ENCODE data around the gene EPS15.
"Not testable (repeated sequence)": the region's sequence is repeated elsewhere in the genome, so short reads cannot be mapped to it uniquely, and the experiment has no call there.

EPS15 gene

DNA sequence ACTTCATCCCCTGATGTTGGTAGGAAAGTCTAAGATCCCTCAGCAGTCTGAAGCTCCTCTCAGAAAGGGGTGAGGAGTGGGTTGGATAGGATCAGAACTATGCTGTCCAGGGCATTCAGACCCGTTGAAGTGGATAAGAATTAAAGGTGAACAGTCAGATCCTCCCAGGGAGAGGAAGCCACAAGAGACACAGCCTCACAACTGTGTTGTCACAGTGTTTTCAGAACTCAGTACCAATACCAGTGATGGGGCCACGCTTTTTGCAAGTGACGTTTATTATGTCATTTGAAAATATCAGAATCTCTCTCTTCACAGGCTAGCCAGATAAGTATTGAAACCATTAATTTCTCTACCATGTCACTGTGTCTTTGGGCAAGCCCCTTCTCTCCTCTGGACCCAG, 15.4 kb upstream of the EPS15 start:
- no peak for DNase-seq (ENCODE audit: low read depth in 2 of 2)
- H3K4me3 ChIP-seq (replicated peaks in 1 of 2; ENCODE audit: low read depth in 2 of 2, low read length in 2 of 2): no peak overlapping the region
- TF ChIP-seq CTCF (IDR thresholded peaks at IDR 0.05; ENCODE audit: low read depth, low read length): no peak

GRCh38 chr1:51532853-51533252, 13.8 kb upstream of the EPS15 start:
- DNase-seq (ENCODE audit: low read depth in 2 of 2): no peak
- H3K4me3 ChIP-seq (replicated peaks in 1 of 2; ENCODE audit: low read depth in 2 of 2, low read length in 2 of 2): no peak overlapping the region
- no peak for TF ChIP-seq CTCF (IDR thresholded peaks at IDR 0.05; ENCODE audit: low read depth, low read length)

DNA sequence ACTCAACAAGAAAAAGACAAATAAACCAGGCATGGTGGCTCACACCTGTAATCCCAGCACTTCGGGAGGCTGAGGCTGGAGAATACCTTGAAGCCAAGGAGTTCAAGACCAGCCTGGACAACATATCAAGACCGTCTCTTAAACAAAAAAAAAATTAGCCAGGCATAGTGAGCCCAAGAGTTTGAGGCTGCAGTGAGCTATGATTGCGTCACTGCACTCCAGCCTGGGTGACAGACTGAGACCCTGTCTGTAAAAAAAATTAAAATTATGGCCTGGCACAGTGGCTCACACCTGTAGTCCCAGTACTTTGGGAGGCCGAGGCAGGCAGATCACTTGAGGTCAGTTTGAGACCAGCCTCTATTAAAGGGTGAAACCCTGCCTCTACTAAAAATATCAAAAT, 11.4 kb upstream of the EPS15 start:
- not testable (repeated sequence) for H3K4me3 ChIP-seq (replicated peaks in 1 of 2; ENCODE audit: low read depth in 2 of 2, low read length in 2 of 2); DNase-seq (ENCODE audit: low read depth in 2 of 2)

DNA sequence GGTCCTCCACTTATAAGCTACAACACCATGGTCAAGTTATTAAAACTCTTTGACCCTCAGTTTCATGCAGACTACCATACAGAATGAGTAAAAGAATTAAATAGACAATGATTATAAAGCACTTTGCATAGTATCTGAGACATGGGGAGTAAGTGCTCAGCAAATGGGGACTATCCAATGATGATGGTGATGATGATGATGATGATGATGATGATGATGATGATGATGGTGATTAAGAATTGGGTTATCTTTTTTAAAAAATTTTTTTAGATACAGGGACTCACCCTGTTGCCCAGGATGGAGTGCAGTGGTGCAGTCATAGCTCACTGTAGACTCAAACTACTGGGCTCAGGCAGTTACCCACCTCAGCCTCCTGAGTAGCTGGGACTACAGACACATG, 8.1 kb upstream of the EPS15 start:
- H3K4me3 ChIP-seq (replicated peaks in 1 of 2; ENCODE audit: low read depth in 2 of 2, low read length in 2 of 2): no peak overlapping the region
- TF ChIP-seq CTCF (IDR thresholded peaks at IDR 0.05; ENCODE audit: low read depth, low read length): no peak
- no peak for DNase-seq (ENCODE audit: low read depth in 2 of 2)

DNA sequence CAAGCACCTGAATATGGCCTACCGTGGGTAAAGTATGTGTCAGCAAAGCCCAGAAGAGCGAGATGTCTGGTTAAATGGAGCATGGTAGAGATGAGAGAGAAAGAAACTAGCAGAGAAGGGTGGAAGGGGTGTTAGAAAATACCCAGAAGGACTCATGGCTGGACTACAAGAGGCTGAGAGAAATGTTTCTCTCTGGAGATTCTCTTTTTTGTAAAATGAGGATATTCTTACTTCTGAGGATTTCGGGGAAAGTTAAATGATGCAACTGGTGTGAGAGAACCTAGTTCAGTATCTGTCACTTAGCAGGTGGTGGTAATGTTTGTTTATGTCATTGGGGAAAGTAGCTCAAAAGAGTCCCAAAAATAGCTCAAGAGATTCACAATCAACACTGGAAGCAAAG, 7.2 kb upstream of the EPS15 start:
- TF ChIP-seq CTCF (IDR thresholded peaks at IDR 0.05; ENCODE audit: low read depth, low read length): no peak
- no peak overlapping the region for H3K4me3 ChIP-seq (replicated peaks in 1 of 2; ENCODE audit: low read depth in 2 of 2, low read length in 2 of 2)
- no peak for DNase-seq (ENCODE audit: low read depth in 2 of 2)

GRCh38 chr1:51525295-51525694, 6.2 kb upstream of the EPS15 start:
- no peak overlapping the region for H3K4me3 ChIP-seq (replicated peaks in 1 of 2; ENCODE audit: low read depth in 2 of 2, low read length in 2 of 2)
- no peak for DNase-seq (ENCODE audit: low read depth in 2 of 2)
- no peak for TF ChIP-seq CTCF (IDR thresholded peaks at IDR 0.05; ENCODE audit: low read depth, low read length)

DNA sequence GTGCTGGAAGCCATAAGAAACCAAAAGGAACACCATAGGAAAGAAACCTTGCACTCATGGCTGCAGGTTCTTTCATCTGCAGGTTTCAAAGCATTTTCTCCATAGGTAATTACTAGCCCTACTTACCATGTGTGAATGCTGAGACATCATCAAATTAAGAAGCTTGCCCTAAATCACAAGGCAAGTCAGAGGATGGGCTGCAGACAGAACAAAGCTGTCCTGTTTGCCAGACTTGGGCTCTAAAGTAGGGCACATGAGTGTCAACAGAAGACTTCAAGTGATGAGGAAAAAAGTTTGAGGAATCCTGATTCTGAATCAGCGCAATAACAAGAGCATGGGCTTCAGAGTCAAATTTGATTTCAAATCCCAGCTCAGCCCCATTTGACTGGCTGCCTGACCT, 5.8 kb upstream of the EPS15 start:
- H3K4me3 ChIP-seq (replicated peaks in 1 of 2; ENCODE audit: low read depth in 2 of 2, low read length in 2 of 2): no peak overlapping the region
- TF ChIP-seq CTCF (IDR thresholded peaks at IDR 0.05; ENCODE audit: low read depth, low read length): no peak
- DNase-seq (ENCODE audit: low read depth in 2 of 2): no peak
